NCI-H2081 (cell line): ENCODE results near the gene BABAM2.

Source experiments
- DNase-seq, 2 experiments: peaks; one replicate each; lab custom pipeline; 2025; lab: John Stamatoyannopoulos, UW

BABAM2 gene

DNA sequence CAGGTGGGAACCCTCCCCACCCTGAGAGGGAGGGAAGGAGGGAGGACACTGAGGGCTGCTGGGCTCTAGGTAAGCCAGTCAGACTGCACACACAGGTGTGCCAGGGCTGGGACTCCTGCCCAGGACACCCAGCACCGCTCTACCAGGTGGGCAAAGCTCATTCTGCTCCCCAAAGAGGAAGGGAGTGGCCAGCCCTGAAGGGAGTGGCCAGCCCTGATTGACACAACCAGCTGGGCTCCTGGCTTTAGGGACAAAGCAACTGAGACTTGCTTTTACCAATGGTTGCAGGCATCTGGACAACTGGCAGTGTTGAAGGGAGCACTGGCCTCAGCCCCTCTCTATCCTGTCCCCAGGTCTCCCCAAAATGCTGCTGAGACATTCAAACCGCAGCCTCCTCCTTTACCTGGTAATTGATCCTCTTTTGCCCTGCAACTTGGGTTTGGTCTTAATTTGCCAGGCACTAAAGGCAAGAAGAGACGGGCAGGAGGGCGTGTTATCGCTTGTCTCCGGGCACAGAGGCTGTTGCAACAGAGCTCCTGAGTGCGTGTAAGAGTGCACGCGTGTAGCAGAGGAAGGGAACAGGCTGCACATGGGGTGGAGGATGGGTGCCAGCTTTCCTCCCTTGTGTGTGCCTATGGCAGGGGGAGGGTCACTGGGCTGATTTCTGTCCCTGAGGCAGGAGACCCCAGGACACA is 487.6 kb downstream of the BABAM2 start:
- DNase-seq, result peak in 1 of 2 experiments; percentile 45

DNA sequence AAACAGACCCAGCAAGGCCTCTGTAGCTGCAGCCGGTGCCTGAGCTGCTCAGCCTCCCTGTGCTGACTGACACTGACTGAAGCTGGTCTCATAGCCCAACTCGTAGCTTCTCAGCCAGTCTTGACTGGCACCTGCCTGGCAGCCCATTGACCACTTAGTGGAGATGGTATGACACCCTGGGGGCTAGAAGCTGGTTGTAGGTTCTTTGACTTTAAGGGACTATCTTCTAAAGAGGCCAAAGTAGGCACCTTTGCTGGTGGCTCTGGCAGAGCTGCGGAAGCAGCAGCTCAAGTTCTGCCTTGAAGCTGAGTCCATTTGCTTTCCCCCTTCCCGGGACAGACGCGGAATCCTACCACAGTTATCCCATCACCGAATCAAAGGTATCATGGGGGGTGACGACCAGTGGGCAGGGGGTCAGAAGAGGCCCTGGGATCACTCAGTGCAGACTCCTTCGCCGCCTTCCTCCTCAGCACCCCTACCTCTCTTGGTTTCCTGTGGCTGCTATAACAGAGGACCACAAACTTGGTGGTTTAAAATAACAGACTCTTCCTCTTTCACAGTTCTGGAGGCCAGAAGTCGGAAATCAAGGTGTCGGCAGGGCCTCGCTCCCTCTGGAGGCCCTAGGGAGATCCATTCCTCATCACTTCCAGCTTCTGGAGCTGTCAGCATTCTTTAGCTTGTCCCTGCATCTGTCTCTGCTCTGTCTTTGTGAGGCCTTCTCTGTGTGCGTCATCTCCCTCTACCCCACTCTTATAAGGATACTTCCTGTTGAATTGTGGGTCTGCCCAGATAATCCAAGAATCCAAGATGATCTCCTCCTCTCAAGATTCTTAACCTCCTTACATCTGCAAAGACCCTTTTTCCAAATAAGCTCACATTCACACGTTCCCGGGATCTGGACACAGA is 488.4 kb downstream of the BABAM2 start:
- no peak for DNase-seq

DNA sequence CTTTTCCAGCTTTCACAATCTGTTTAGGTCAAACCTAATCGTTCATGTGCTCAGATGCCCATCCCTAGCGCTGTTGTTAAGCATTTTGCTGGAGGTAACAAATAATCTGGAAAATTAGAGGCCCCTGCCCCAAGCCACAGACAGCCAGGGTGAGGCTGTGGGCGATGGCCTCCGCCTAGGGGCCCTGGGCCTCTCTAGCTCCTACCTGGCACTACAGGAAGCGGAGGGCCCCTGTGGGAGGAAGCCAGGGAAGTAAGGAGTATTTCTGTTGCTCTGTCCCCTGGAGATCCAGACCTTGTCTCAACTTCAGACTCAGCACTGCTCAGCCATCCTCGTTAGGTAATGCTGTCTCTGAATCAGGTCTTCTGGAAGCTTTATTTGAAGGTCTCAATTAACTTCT is 489.7 kb downstream of the BABAM2 start:
- no peak for DNase-seq

DNA sequence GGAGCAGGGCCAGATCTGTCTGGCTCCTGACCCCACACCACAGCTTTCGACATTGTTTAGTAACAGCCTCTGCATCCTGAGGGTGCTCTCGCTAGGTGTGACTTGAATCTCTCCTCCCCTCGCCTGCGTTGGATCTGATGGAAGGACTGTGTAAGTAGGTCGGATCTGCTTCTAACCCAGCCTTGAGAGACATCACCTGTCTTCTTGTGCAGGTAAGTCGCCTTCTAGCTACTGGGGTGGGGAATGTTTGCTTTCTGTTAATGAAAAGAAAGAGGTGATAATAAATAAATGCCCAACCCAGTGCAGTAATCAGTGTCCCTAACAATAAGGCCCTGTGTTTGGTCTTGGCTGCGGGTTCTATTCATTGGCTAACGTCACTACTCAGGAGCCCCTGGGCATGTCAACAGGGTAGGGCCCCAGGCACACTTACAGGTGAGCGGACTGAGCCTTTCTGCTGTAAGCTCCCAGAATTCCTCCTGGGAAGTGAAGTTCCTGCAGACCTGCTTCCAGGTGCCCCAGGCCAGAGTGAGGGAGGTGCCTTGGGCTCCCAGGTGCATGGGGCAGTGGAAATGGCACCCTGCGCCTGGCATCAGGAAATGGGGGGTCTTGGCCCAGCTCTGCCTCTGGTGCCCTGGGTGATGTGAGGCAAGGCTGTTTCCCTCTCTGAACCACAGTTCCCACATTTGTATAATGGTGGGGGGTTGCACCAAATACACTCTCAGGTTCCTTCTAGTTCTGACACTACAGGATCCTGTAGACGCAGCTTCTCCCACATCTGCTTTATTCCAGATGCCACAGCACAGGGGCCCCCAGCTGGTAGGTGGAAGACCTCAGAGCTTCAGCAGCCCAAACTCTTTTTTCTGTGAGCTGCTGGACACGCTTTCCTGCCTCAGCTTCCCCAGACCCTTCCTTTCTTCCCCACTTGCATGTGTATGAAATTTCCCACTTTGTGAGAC is 491.0 kb downstream of the BABAM2 start:
- peak; percentile 18 to 28 for DNase-seq

DNA sequence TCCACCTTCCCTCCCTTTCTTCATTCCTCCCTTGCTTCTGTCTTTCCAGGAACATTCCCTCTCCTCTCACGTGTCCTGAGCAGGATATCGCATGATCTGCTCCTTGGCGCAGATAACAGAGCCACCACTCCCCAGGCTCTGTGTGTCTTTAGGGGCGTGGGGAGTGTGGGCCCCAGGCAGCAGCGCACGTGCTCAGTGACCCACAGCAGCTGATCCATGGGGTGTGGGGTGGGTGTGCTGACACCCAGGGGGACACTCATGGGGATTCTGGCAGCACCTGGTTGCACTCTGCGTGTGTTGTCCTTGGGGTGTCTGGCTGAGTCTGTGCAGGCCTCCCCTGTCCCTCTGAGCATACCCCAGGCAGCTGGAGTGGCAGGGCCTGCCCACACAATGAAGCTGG is 492.2 kb downstream of the BABAM2 start:
- no peak for DNase-seq

DNA sequence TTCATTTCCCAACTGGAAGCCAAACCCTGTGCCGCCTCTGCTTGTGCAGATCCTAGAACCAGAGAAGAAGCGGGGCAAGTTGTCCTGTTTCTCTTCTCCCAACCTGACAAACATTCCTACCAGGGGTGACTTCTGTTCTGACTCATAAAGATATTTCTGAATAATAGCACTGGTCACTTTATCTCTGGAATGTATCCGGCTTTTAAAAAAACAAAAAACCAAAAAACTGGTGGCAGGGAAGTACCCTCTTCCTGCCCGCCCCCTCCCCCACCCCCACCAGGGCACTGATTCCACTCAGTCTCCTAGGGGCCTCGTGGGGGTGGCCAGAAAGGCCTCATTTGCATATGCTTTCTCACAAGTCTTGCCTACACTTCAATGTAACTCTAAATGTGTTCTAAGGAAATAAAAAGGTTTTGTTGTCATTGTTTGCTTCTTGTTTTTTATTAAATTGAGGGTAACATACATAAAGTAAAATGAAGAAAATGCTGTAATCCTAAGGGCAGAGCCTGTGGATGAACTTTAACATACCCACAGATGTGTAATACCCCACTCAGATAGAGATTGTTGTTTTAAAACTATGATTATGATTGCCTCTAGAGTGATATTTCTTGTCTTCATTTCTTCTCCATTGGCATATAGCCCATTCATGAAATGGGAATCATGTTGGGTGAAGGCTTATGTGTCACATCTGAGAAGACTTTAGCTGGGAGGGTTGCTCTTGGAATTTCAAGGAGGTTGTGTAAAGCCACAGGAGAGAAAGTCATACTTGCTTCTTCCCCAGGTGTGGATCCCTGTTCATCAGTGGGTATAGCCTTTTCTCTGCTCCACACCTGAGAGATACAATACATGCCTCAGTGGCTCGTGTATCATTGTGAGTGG is 496.8 kb downstream of the BABAM2 start:
- no peak for DNase-seq
